ENCODE results near the gene PCED1B. TPM values are rescaled to one million over a fixed set of nuclear protein-coding genes. Genes with fewer than 3 reads are reported as not detected.

Gene PCED1B
- total RNA-seq, 1 experiment from 2014 or later = 3.3 TPM

DNA sequence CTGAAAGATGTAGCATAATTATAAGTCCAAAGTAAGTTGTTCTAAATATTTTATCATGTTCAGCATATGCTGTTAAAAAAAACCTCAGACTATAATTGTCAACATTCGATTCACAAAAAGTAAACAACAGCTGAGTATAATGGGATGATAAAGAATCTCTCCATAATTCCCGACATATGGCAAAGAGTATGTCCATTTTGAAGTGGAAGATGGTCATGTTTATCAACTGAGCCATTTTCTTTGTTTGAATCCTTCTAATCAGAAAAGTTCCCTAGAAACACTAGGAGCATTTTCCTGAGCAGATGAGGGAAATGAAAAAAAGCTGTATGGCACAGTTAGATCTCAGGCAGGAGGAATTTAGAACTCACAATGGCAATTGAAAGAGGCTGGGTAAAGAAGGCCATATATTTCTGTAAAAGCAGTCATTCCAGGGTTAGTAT, 192.4 kb downstream of the PCED1B start:
- Histone ChIP-seq H3K4me1 (ENCODE audit: insufficient read depth, low read length) (no peaks in the 10 kb centered on the region), H3K9me3 (ENCODE audit: control insufficient read depth, low read depth, low read length) (no peaks in the 10 kb centered on the region), H3K23ac (ENCODE audit: insufficient read length, low read depth, low read length) (no peak overlapping the region), H3K79me1 (ENCODE audit: insufficient read depth, low read depth, low read length, poor library complexity, severe bottlenecking) (no peaks in the 10 kb centered on the region), H4K20me1 (ENCODE audit: control insufficient read depth, insufficient read depth, insufficient read length) (no peaks in the 10 kb centered on the region), H3K27ac (ENCODE audit: insufficient read length, low read depth, low read length) (no peak overlapping the region), H3K18ac (ENCODE audit: insufficient read length, low read depth, low read length) (no peak overlapping the region), H3K4me2 (ENCODE audit: insufficient read depth, insufficient read length, low read length) (no peak overlapping the region), H3K23me2 (ENCODE audit: insufficient read length, low read depth, low read length, poor library complexity, severe bottlenecking) (no peaks in the 10 kb centered on the region), H2BK120ac (ENCODE audit: low read depth, low read length, poor library complexity, severe bottlenecking) (no peak overlapping the region), H3K56ac (ENCODE audit: insufficient read length, low read depth, low read length) (no peak overlapping the region), H3K14ac (ENCODE audit: insufficient read depth, low read length) (no peak overlapping the region), H2BK20ac (ENCODE audit: low read depth, low read length, poor library complexity, severe bottlenecking) (no peak overlapping the region), H3T11ph (ENCODE audit: low read length) (no peak overlapping the region), H2BK5ac (ENCODE audit: insufficient read length, low read length) (no peak overlapping the region), H2AFZ (ENCODE audit: low read length) (no peak overlapping the region), H4K8ac (replicated peaks; ENCODE audit: insufficient read length, low read depth, low read length) (no peak overlapping the region), H3K9ac (ENCODE audit: extremely low read depth, insufficient read length, low read length) (no peak overlapping the region), H3K79me2 (ENCODE audit: insufficient read depth, low read length) (no peaks in the 10 kb centered on the region), H2AK5ac (ENCODE audit: insufficient read length, low read length) (no peak overlapping the region), H2BK15ac (ENCODE audit: low read depth, low read length) (no peak overlapping the region), H3K27me3 (ENCODE audit: insufficient read depth, low read length) (no peaks in the 10 kb centered on the region), H4K91ac (ENCODE audit: insufficient read length, low read depth, low read length) (no peak overlapping the region), H4K5ac (ENCODE audit: insufficient read length, low read depth, low read length) (no peak overlapping the region), H3K4ac (ENCODE audit: low read depth, low read length) (no peak overlapping the region), H2BK12ac (ENCODE audit: insufficient read length, low read depth, low read length) (no peak overlapping the region)
- TF ChIP-seq, protein P1, sequence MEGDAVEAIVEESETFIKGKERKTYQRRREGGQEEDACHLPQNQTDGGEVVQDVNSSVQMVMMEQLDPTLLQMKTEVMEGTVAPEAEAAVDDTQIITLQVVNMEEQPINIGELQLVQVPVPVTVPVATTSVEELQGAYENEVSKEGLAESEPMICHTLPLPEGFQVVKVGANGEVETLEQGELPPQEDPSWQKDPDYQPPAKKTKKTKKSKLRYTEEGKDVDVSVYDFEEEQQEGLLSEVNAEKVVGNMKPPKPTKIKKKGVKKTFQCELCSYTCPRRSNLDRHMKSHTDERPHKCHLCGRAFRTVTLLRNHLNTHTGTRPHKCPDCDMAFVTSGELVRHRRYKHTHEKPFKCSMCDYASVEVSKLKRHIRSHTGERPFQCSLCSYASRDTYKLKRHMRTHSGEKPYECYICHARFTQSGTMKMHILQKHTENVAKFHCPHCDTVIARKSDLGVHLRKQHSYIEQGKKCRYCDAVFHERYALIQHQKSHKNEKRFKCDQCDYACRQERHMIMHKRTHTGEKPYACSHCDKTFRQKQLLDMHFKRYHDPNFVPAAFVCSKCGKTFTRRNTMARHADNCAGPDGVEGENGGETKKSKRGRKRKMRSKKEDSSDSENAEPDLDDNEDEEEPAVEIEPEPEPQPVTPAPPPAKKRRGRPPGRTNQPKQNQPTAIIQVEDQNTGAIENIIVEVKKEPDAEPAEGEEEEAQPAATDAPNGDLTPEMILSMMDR (conservative IDR thresholded peaks at IDR 0.05) = no peak
- Mint-ChIP-seq H3K27ac (no peak overlapping the region; a peak in 2 of 7 replicates), H3K36me3 (ENCODE audit: insufficient read depth in 1 of 3, low read depth in 3 of 3) (no peaks in the 10 kb centered on the region), H3K4me3 (no peak overlapping the region), H3K27me3 (ENCODE audit: low read depth) (no peaks in the 10 kb centered on the region; the same call in 1 of the 2 replicates), H3K9me3 (no peaks in the 10 kb centered on the region), H3K4me1 (0 out of 4 replicates have a peak, but pooled peaks cover 3 to 4% of the 10 kb centered on the region in 2 experiments)
- no peak for DNase-seq
- no CpG with 5 or more reads among the region's 2 CpGs for WGBS (ENCODE audit: extremely low coverage, insufficient read length, low lambda C conversion rate)
